Right lobe of liver (tissue), 6 donors: Measurements from ENCODE around the gene RANBP17. TPM values are rescaled to one million over a fixed set of nuclear protein-coding genes. Genes with fewer than 3 reads are reported as not detected.

Experiments
- ATAC-seq, 4 donors: fragments of 200-7000 bp; cut with Tn5 transposase; one replicate each; pipeline ENCODE4 v1.9.1; 2020; ENCODE audit warnings: mild to moderate bottlenecking in 4 of 4, moderate library complexity in 4 of 4
- DNase-seq, 3 donors: peaks; one replicate each; pipeline ENCODE4 v3.0.0-alpha.2; 2020
- H3K27ac ChIP-seq, 3 donors: fragments of 200-600 bp; one replicate each; pipeline ENCODE4 v1.8.0; 2022
- H3K27me3 ChIP-seq, 2 donors: fragments of 200-600 bp; one replicate each; pipeline ENCODE4 v1.8.0; 2022
- H3K36me3 ChIP-seq, 4 donors: fragments of 200-600 bp; sonication (generic) in 1 of 4; one replicate each; pipeline versions ENCODE4 v1.5.1 to v1.8.0; 2017 to 2022; ENCODE audit warnings: control low read depth in 1 of 4
- H3K4me1 ChIP-seq, 4 donors: fragments of 200-600 bp; sonication (generic) in 1 of 4; one replicate each; pipeline versions ENCODE4 v1.5.1 to v1.8.0; 2017 to 2022; ENCODE audit warnings: control low read depth in 1 of 4
- H3K4me3 ChIP-seq, 3 donors: fragments of 200-600 bp; one replicate each; pipeline ENCODE4 v1.8.0; 2022
- H3K9me3 ChIP-seq, 4 donors: fragments of 200-600 bp; sonication (generic) in 1 of 4; one replicate each; pipeline versions ENCODE4 v1.5.1 to v1.8.0; 2017 to 2022; ENCODE audit warnings: control low read depth in 1 of 4
- POLR2A ChIP-seq: fragments of 450-650 bp; IDR thresholded peaks from one replicate; pipeline ENCODE4 v1.6.1; 2017; ENCODE audit warnings: antibody characterized with exemption, mild to moderate bottlenecking
- WGBS: methylation state at CpG from one replicate; pipeline ENCODE4 v1.1.6; 2018; ENCODE audit warnings: low coverage, low lambda C conversion rate; ENCODE audit not compliant: insufficient coverage; ENCODE audit errors: missing lambda C conversion rate; 5-methylcytosine and 5-hydroxymethylcytosine counted together
- intact Hi-C, 2 donors: fragments of 100-400 bp; cut with DNase I; formaldehyde crosslinking; loops; one replicate each; pipeline versions ENCODE4 v1.11.2 to v1.14.1; 2022
- total RNA-seq, 6 experiments: library from RNA; depleted of rRNA in 2 of 6; stranded (reverse); fragments of >200 nt in 2 of 6; fragmentation: NEBNext Ultra II Directional in 3 of 6; extraction: Animal tissue kit (Norgen Biotek cat#: 25700) in 3 of 6; gene quantifications; one replicate each; pipeline versions ENCODE4 v1.1.0 to v1.2.4, GENCODE V29; 2016 to 2023
- TF ChIP-seq, protein P1 (sequence below), 4 donors: fragments of 200-600 bp in 3 of 4; fragments of 450-650 bp in 1 of 4; IDR thresholded peaks; one replicate each; pipeline versions ENCODE4 v1.5.1 to v1.8.0; 2016 to 2022; ENCODE audit warnings: antibody characterized with exemption in 4 of 4, mild to moderate bottlenecking in 2 of 4
- donor health status: DM: no; HTN: yes; CAD: no.
- donor health status: DM: no; HTN: no; CAD: no.
- donor health status: DM: no; HTN: no; CAD: no.
- donor health status: DM: no; HTN: yes; CAD: no.
- donor health status: DM: no; HTN: yes; CAD: no.

The RANBP17 gene
- total RNA-seq, 6 experiments from 2014 or later: 1.5 to 5.7 (median 4.7) TPM

DNA sequence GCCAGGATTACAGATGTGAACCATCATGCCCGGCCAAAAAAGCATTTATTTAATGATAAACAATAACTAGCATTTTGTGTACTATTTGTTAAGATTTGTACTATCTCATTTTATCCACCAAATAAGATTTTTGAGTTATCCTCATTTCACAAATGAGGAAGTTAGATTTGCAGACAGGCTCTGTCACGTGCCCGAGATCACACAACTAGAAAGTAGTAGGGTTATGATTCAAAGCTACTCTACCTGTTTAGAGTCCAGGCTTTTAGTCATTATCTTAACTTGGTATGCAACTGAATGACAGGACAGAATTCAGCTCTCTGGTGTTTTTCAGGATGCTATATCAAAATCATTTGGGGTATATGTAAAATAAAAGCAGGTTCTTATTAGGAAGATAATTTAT lies 20.5 kb downstream of the RANBP17 start:
- DNase-seq: no peak
- no peak for TF ChIP-seq POLR2A
- TF ChIP-seq, protein P1, sequence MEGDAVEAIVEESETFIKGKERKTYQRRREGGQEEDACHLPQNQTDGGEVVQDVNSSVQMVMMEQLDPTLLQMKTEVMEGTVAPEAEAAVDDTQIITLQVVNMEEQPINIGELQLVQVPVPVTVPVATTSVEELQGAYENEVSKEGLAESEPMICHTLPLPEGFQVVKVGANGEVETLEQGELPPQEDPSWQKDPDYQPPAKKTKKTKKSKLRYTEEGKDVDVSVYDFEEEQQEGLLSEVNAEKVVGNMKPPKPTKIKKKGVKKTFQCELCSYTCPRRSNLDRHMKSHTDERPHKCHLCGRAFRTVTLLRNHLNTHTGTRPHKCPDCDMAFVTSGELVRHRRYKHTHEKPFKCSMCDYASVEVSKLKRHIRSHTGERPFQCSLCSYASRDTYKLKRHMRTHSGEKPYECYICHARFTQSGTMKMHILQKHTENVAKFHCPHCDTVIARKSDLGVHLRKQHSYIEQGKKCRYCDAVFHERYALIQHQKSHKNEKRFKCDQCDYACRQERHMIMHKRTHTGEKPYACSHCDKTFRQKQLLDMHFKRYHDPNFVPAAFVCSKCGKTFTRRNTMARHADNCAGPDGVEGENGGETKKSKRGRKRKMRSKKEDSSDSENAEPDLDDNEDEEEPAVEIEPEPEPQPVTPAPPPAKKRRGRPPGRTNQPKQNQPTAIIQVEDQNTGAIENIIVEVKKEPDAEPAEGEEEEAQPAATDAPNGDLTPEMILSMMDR (IDR thresholded peaks at IDR 0.05): no peak
- Histone ChIP-seq H3K36me3 (no peaks in the 10 kb centered on the region), H3K9me3 (no peaks in the 10 kb centered on the region), H3K27me3 (no peaks in the 10 kb centered on the region), H3K27ac (no peak overlapping the region), H3K4me3 (no peak overlapping the region), H3K4me1 (no peaks in the 10 kb centered on the region)
- 95% methylated on average over 3 of the region's 3 CpGs for WGBS
- ATAC-seq: no peak
- intact Hi-C loops: no loop called here

- TF ChIP-seq, protein P1 (IDR thresholded peaks at IDR 0.05): no peak
- no peak for TF ChIP-seq POLR2A
- ATAC-seq (no peak), DNase-seq (no peak)
- intact Hi-C loops: no loop called here
- Histone ChIP-seq H3K9me3 (no peaks in the 10 kb centered on the region), H3K27me3 (no peaks in the 10 kb centered on the region), H3K4me3 (no peak overlapping the region), H3K36me3 (no peaks in the 10 kb centered on the region), H3K27ac (no peak overlapping the region), H3K4me1 (no peaks in the 10 kb centered on the region)
Measured at GRCh38 chr5:170885256-170885655, 23.4 kb downstream of the RANBP17 start.

DNA sequence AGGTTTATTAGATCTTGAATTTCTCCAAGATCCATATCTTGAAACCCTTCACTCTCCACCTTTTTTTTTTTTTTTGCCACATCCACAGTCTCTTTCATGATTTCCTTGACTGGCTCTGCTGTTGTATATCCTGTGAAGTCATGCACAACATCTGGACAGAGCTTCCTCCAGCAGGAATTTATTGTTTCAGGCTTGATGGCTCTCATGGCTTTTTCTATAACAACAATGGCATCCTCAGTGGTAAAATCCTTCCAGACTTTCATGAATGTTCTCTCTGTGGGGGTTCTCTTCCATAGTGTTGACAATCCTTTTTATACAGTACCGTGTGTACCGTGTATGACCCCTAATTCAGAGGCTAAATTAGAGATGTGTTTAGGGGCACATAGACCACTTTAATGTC lies 24.0 kb downstream of the RANBP17 start:
- DNase-seq (no peak), ATAC-seq (no peak)
- TF ChIP-seq, protein P1 (IDR thresholded peaks at IDR 0.05): no peak
- TF ChIP-seq POLR2A: no peak
- no peaks in the 10 kb centered on the region for H3K9me3 ChIP-seq
- H3K4me1 ChIP-seq: no peaks in the 10 kb centered on the region
- no peaks in the 10 kb centered on the region for H3K27me3 ChIP-seq
- WGBS: 93% methylated on average over 2 of the region's 2 CpGs
- no peaks in the 10 kb centered on the region for H3K36me3 ChIP-seq
- intact Hi-C loops: no loop called here
- no peak overlapping the region for H3K4me3 ChIP-seq
- no peak overlapping the region for H3K27ac ChIP-seq

- Histone ChIP-seq H3K4me3 (no peak overlapping the region), H3K27ac (no peak overlapping the region), H3K9me3 (no peaks in the 10 kb centered on the region), H3K4me1 (no peaks in the 10 kb centered on the region), H3K27me3 (no peaks in the 10 kb centered on the region), H3K36me3 (no peaks in the 10 kb centered on the region)
- no peak for DNase-seq
- no peak for TF ChIP-seq POLR2A
- TF ChIP-seq, protein P1 (IDR thresholded peaks at IDR 0.05): no peak
- no peak for ATAC-seq
- intact Hi-C loops: no loop called here
- 95% methylated on average over 3 of the region's 3 CpGs for WGBS
Measured at GRCh38 chr5:170886210-170886894, 24.5 kb downstream of the RANBP17 start.

DNA sequence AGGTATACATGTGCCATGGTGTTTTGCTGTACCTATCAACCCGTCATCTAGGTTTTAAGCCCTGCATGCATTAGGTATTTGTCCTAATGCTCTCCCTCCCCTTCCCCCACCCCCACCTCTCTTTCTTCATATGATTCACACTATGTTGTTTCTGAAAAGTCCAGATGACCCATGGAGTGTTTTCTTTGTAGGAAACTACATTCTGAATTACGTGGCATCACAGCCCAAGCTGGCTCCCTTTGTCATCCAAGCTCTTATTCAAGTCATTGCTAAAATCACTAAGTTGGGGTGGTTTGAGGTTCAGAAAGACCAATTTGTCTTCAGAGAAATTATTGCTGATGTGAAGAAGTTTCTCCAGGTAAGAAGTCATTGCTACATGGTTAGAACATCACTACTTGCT lies 30.4 kb downstream of the RANBP17 start:
- Histone ChIP-seq H3K27me3 (no peaks in the 10 kb centered on the region), H3K36me3 (no peaks in the 10 kb centered on the region), H3K4me3 (no peak overlapping the region), H3K27ac (no peak overlapping the region), H3K4me1 (no peaks in the 10 kb centered on the region), H3K9me3 (no peaks in the 10 kb centered on the region)
- intact Hi-C loops: no loop called here
- TF ChIP-seq, protein P1 (IDR thresholded peaks at IDR 0.05): no peak
- no peak for TF ChIP-seq POLR2A
- 67% methylated on average over 1 of the region's 2 CpGs for whole genome bisulfite sequencing
- ATAC-seq: no peak
- no peak for DNase-seq
